HepG2 (cell line): ENCODE data around the gene CACNA1F. TPM values are rescaled to one million over a fixed set of nuclear protein-coding genes. Genes with fewer than 3 reads are reported as not detected.
A peak's percentile ranks its signal among the peaks of the same experiment; 100 is the strongest.

Experiments used
- HOXA3 ChIP-seq: sonication (generic); formaldehyde crosslinking; IDR thresholded peaks from 2 replicates; pipeline ENCODE4 v1.5.0; 2020; ENCODE audit warnings: missing genetic modification reagents
- KDM5A ChIP-seq: fragments of 200-600 bp; sonication (generic); IDR thresholded peaks from 2 replicates; pipeline ENCODE4 v1.7.0; 2018; ENCODE audit warnings: antibody characterized with exemption, mild to moderate bottlenecking, low read length, borderline replicate concordance
- MAX ChIP-seq: IDR thresholded peaks from 2 replicates; pipeline ENCODE4 v1.6.1; 2012; ENCODE audit warnings: inconsistent platforms
- PHF8 ChIP-seq: sonication (generic); formaldehyde crosslinking; IDR thresholded peaks from 2 replicates; pipeline ENCODE4 v1.5.0; 2020; ENCODE audit warnings: missing genetic modification reagents
- POLR2G ChIP-seq: fragments of 200-400 bp; formaldehyde crosslinking; IDR thresholded peaks from 2 replicates; pipeline ENCODE4 v1.6.1; 2018; ENCODE audit warnings: mild to moderate bottlenecking, low read depth, low read length, moderate library complexity
- PRDM4 ChIP-seq: sonication (generic); formaldehyde crosslinking; IDR thresholded peaks from 2 replicates; pipeline ENCODE4 v1.9.0; 2021; ENCODE audit warnings: missing genetic modification reagents, borderline replicate concordance
- RAD21 ChIP-seq: fragments of 450-650 bp; formaldehyde crosslinking; IDR thresholded peaks from 2 replicates; pipeline ENCODE4 v1.5.0; 2020; ENCODE audit warnings: mild to moderate bottlenecking
- RBFOX2 ChIP-seq: fragments of 200-400 bp; formaldehyde crosslinking; IDR thresholded peaks from 2 replicates; pipeline ENCODE4 v1.6.1; 2017; ENCODE audit warnings: low read depth, mild to moderate bottlenecking, low read length
- ZFY ChIP-seq: sonication (generic); formaldehyde crosslinking; IDR thresholded peaks from 2 replicates; pipeline ENCODE4 v1.4.0; 2020; ENCODE audit warnings: missing genetic modification reagents
- ZHX1 ChIP-seq: sonication (generic); formaldehyde crosslinking; IDR thresholded peaks from 2 replicates; pipeline ENCODE4 v1.8.1; 2022; ENCODE audit warnings: low read depth, mild to moderate bottlenecking, missing genetic modification reagents
- ZHX2 ChIP-seq, 2 experiments: sonication (generic) in 1 of 2; formaldehyde crosslinking in 1 of 2; IDR thresholded peaks; 2 replicates each; pipeline versions ENCODE4 v1.6.1 to v1.9.0; 2014 to 2022; ENCODE audit warnings: antibody characterized with exemption in 1 of 2, borderline replicate concordance in 1 of 2, inconsistent platforms in 1 of 2, low read depth in 1 of 2, missing genetic modification reagents in 1 of 2
- ZMAT5 ChIP-seq: sonication (generic); formaldehyde crosslinking; IDR thresholded peaks from 2 replicates; pipeline ENCODE4 v1.5.0; 2020; ENCODE audit warnings: mild to moderate bottlenecking, low read depth, missing genetic modification reagents, borderline replicate concordance
- ZNF503 ChIP-seq: sonication (generic); formaldehyde crosslinking; IDR thresholded peaks from 2 replicates; pipeline ENCODE4 v1.4.0; 2020; ENCODE audit warnings: missing genetic modification reagents
- ZNF777 ChIP-seq: sonication (generic); formaldehyde crosslinking; IDR thresholded peaks from 2 replicates; pipeline ENCODE4 v1.4.0; 2020; ENCODE audit warnings: missing genetic modification reagents
- polyA plus RNA-seq, 8 experiments: library from polyadenylated mRNA; depleted of rRNA in 3 of 8; stranded (reverse) in 7 of 8; unstranded in 1 of 8; fragments of >200 nt; fragmentation: Illumina TruSeq in 4 of 8; extraction: Trizol in 4 of 8; gene quantifications; 2 replicates each; pipeline versions ENCODE4 v1.2.1 to v1.2.3, GENCODE V29; 2011 to 2016; ENCODE audit warnings: low read depth in 4 of 8, missing spikeins in 1 of 8, mixed read lengths in 1 of 8; ENCODE audit not compliant: insufficient read depth in 1 of 8
- total RNA-seq, 5 experiments: library from RNA; depleted of rRNA; stranded (reverse); fragments of >200 nt; fragmentation: Illumina TruSeq; extraction: Trizol; gene quantifications; 2 replicates each; pipeline ENCODE4 v1.2.3, GENCODE V29; 2016; ENCODE audit warnings: low read depth in 1 of 5

The CACNA1F gene
- total and polyA plus RNA-seq, 2 of the 13 experiments (the other 11 are each of a cell fraction or from before 2014, with no cell fraction given), result 0.03 TPM; not detected in 1

- TF ChIP-seq ZNF777, result peak; percentile 83
- peak; percentile 35; the same call in 1 of the 2 replicates for TF ChIP-seq ZHX1 (CRISPR knock-in tag)
- TF ChIP-seq RAD21 (CRISPR knock-in tag), result peak; percentile 20; the same call in 1 of the 2 replicates
- peak; percentile 91 for TF ChIP-seq HOXA3 (CRISPR knock-in tag)
- peak; percentile 23; the same call in 1 of the 2 replicates for TF ChIP-seq KDM5A
- TF ChIP-seq ZFY (CRISPR knock-in tag), result peak; percentile 63
- TF ChIP-seq ZHX2 (IDR thresholded peaks at IDR 0.05; ENCODE audit: low read depth), result peak; percentile 77; the same call in 1 of the 2 replicates
- no peak for TF ChIP-seq ZHX2 (CRISPR knock-in tag; IDR thresholded peaks at IDR 0.05; ENCODE audit: borderline replicate concordance)
- no peak for TF ChIP-seq PRDM4
- 0 out of 2 replicates have a peak, but pooled peaks have one; percentile 10 for TF ChIP-seq MAX
- TF ChIP-seq POLR2G, result peak; percentile 54
- no peak for TF ChIP-seq ZNF503 (CRISPR knock-in tag)
- peak; percentile 76 for TF ChIP-seq RBFOX2
- no peak for TF ChIP-seq ZMAT5 (CRISPR knock-in tag)
- peak; percentile 3; the same call in 1 of the 2 replicates for TF ChIP-seq PHF8 (CRISPR knock-in tag)
Observed at GRCh38 chrX:49269767-49270248, 36.7 kb upstream of the CACNA1F start, which contains the start of gene PPP1R3F (continued).
